IMR-90 (cell line): ENCODE results near the gene CORO1C. TPM values are rescaled to one million over a fixed set of nuclear protein-coding genes. Genes with fewer than 3 reads are reported as not detected.

Experiments used
- ATAC-seq: fragments of 200-7000 bp; cut with Tn5 transposase; 2 replicates; pipeline ENCODE4 v1.9.1; 2020; ENCODE audit warnings: low read depth, mild to moderate bottlenecking, moderate library complexity
- BruUV-seq: library from RNA; stranded (reverse); fragments of 400-500 nt; replicated peaks from 2 replicates; lab custom pipeline; 2021; lab: Mats Ljungman, UMichigan
- CTCF ChIA-PET: fragments of 300-600 bp; formaldehyde crosslinking; extraction: SDS; loops from one replicate; lab custom pipeline; 2021; ENCODE audit warnings: antibody characterized with exemption; lab: Yijun Ruan, JAX
- POLR2A ChIA-PET: fragments of 300-600 bp; sonication (Branson Sonifier 250); formaldehyde crosslinking; loops from one replicate; lab custom pipeline; 2022; ENCODE audit warnings: antibody characterized with exemption; ENCODE audit not compliant: unreplicated experiment; lab: Charles Lee
- DNase-seq: peaks from one replicate; pipeline ENCODE4 v3.0.0; 2013
- H2AFZ ChIP-seq: replicated peaks from 2 replicates; pipeline ENCODE3; 2013; ENCODE audit warnings: low read length, mild to moderate bottlenecking; ENCODE audit not compliant: poor library complexity
- H2AK5ac ChIP-seq: 2 replicates; pipeline ENCODE4 v1.6.1; 2013; ENCODE audit warnings: low read depth, low read length, inconsistent platforms
- H2AK9ac ChIP-seq: replicated peaks from 2 replicates; pipeline ENCODE3; 2013; ENCODE audit warnings: mild to moderate bottlenecking, low read depth, low read length, moderate library complexity; ENCODE audit not compliant: poor library complexity
- H2BK120ac ChIP-seq: 2 replicates; pipeline ENCODE4 v1.6.1; 2013; ENCODE audit warnings: low read depth, low read length, inconsistent platforms
- H2BK15ac ChIP-seq: 3 replicates; pipeline ENCODE4 v1.6.1; 2013; ENCODE audit warnings: low read depth, low read length, inconsistent platforms
- H2BK20ac ChIP-seq: 2 replicates; pipeline ENCODE4 v1.6.1; 2013; ENCODE audit warnings: low read depth, mild to moderate bottlenecking, inconsistent platforms, low read length, moderate library complexity
- H2BK5ac ChIP-seq: 2 replicates; pipeline ENCODE4 v1.6.1; 2013; ENCODE audit warnings: mild to moderate bottlenecking, low read depth, low read length, inconsistent platforms; ENCODE audit not compliant: poor library complexity, severe bottlenecking
- H3K14ac ChIP-seq: replicated peaks from 2 replicates; pipeline ENCODE4 v1.6.1; 2013; ENCODE audit warnings: low read depth, low read length, inconsistent platforms
- H3K18ac ChIP-seq: 2 replicates; pipeline ENCODE4 v1.6.1; 2013; ENCODE audit warnings: low read depth, low read length, control low read depth
- H3K23ac ChIP-seq: 2 replicates; pipeline ENCODE4 v1.6.1; 2013; ENCODE audit warnings: low read depth, low read length, inconsistent platforms
- H3K27ac ChIP-seq: 2 replicates; pipeline ENCODE4 v1.5.1; 2013; ENCODE audit warnings: mild to moderate bottlenecking, control low read depth, low read length; ENCODE audit not compliant: insufficient read depth
- H3K27me3 ChIP-seq: 2 replicates; pipeline ENCODE4 v1.6.1; 2013; ENCODE audit warnings: low read length; ENCODE audit not compliant: control insufficient read depth, insufficient read depth
- H3K36me3 ChIP-seq: 2 replicates; pipeline ENCODE4 v1.6.1; 2013; ENCODE audit warnings: low read length, mixed read lengths; ENCODE audit not compliant: control insufficient read depth, insufficient read depth
- H3K4ac ChIP-seq: 2 replicates; pipeline ENCODE4 v1.6.1; 2013; ENCODE audit warnings: low read depth, low read length, inconsistent platforms
- H3K4me1 ChIP-seq: 2 replicates; pipeline ENCODE4 v1.6.1; 2013; ENCODE audit warnings: low read length, mixed read lengths; ENCODE audit not compliant: control insufficient read depth, insufficient read depth
- H3K4me2 ChIP-seq: 2 replicates; pipeline ENCODE4 v1.6.1; 2013; ENCODE audit warnings: low read depth, mild to moderate bottlenecking, control low read depth, low read length, moderate library complexity
- H3K4me3 ChIP-seq: 2 replicates; pipeline ENCODE4 v1.5.1; 2013; ENCODE audit warnings: low read depth, mild to moderate bottlenecking, control low read depth, low read length, moderate library complexity; ENCODE audit not compliant: insufficient read depth
- H3K56ac ChIP-seq: 2 replicates; pipeline ENCODE4 v1.6.1; 2013; ENCODE audit warnings: low read length, inconsistent platforms; ENCODE audit not compliant: insufficient read depth; ENCODE audit errors: extremely low read depth
- H3K79me1 ChIP-seq, 2 experiments: 2 replicates each; pipeline ENCODE4 v1.6.1; 2013; ENCODE audit warnings: low read length in 2 of 2, inconsistent platforms in 1 of 2, low read depth in 1 of 2
- H3K9ac ChIP-seq: 2 replicates; pipeline ENCODE4 v1.6.1; 2013; ENCODE audit warnings: low read depth, low read length, control low read depth
- H3K9me1 ChIP-seq: 2 replicates; pipeline ENCODE4 v1.6.1; 2013; ENCODE audit warnings: low read length, inconsistent platforms; ENCODE audit not compliant: insufficient read depth
- H3K9me3 ChIP-seq: 2 replicates; pipeline ENCODE4 v1.6.1; 2013; ENCODE audit warnings: low read length; ENCODE audit not compliant: control insufficient read depth, insufficient read depth
- H4K20me1 ChIP-seq: 2 replicates; pipeline ENCODE4 v1.6.1; 2013; ENCODE audit warnings: low read length, inconsistent platforms; ENCODE audit not compliant: insufficient read depth
- H4K5ac ChIP-seq: 2 replicates; pipeline ENCODE4 v1.6.1; 2013; ENCODE audit warnings: mild to moderate bottlenecking, low read depth, low read length, control low read depth
- H4K8ac ChIP-seq, 2 experiments: 2 replicates each; pipeline ENCODE4 v1.6.1; 2013; ENCODE audit warnings: low read depth in 2 of 2, low read length in 2 of 2, control low read depth in 1 of 2, inconsistent platforms in 1 of 2
- H4K91ac ChIP-seq: 2 replicates; pipeline ENCODE4 v1.6.1; 2013; ENCODE audit warnings: low read depth, low read length, inconsistent platforms; ENCODE audit not compliant: insufficient read depth
- CEBPB ChIP-seq: IDR thresholded peaks from 2 replicates; pipeline ENCODE4 v1.6.1; 2012; ENCODE audit warnings: low read depth, low read length, improper control_type of control experiment
- CTCF ChIP-seq: conservative IDR thresholded peaks from 2 replicates; pipeline ENCODE4 v1.5.1; 2012; ENCODE audit warnings: mild to moderate bottlenecking, low read depth, low read length, improper control_type of control experiment
- ELK1 ChIP-seq: fragments of 150-350 bp; IDR thresholded peaks from 2 replicates; pipeline ENCODE4 v1.6.1; 2016; ENCODE audit warnings: low read depth, mild to moderate bottlenecking, low read length, moderate library complexity, borderline replicate concordance
- RAD21 ChIP-seq: IDR thresholded peaks from 2 replicates; pipeline ENCODE4 v1.6.1; 2012; ENCODE audit warnings: low read length, improper control_type of control experiment
- RCOR1 ChIP-seq: IDR thresholded peaks from 2 replicates; pipeline ENCODE4 v1.6.1; 2012; ENCODE audit warnings: mild to moderate bottlenecking, low read length, improper control_type of control experiment; ENCODE audit not compliant: insufficient replicate concordance
- RFX5 ChIP-seq: IDR thresholded peaks from 2 replicates; pipeline ENCODE4 v1.8.0; 2012; ENCODE audit warnings: low read depth, mild to moderate bottlenecking, low read length, moderate library complexity
- WGBS, 2 experiments: methylation state at CpG; one replicate each; pipeline versions ENCODE4 v1.1.5 to v1.1.7; 2013; ENCODE audit warnings: missing lambda C conversion rate in 2 of 2; ENCODE audit not compliant: insufficient read length in 1 of 2; ENCODE audit errors: extremely low coverage in 2 of 2; 5-methylcytosine and 5-hydroxymethylcytosine counted together
- dilution Hi-C: fragments of 300-500 bp; cut with HindIII; formaldehyde crosslinking; loops from one replicate; pipeline ENCODE4 v1.14.3; 2018; ENCODE audit warnings: low sequenced_read_pairs; ENCODE audit not compliant: unreplicated experiment
- in situ Hi-C: fragments of 300-500 bp; cut with MboI; formaldehyde crosslinking; loops from 3 replicates; pipeline ENCODE4 v1.14.3; 2019; ENCODE audit warnings: low sequenced_read_pairs, inconsistent platforms, mixed read lengths
- intact Hi-C: fragments of 100-400 bp; cut with micrococcal nuclease; formaldehyde crosslinking; loops from 2 replicates; pipeline ENCODE4 v1.10.0; 2022
- polyA plus RNA-seq, 3 experiments: library from polyadenylated mRNA; depleted of rRNA; stranded (reverse); fragments of >200 nt; gene quantifications; 2 replicates each; pipeline ENCODE4 v1.2.3, GENCODE V29; 2012; ENCODE audit warnings: low replicate concordance in 1 of 3
- total RNA-seq: library from RNA; depleted of rRNA; stranded (reverse); fragments of >200 nt; gene quantifications from 2 replicates; pipeline ENCODE4 v1.2.3, GENCODE V29; 2012

The CORO1C gene
- total and polyA plus RNA-seq, 2 of the 4 experiments (the other 2 are of a cell fraction): 675 to 1,100 TPM

GRCh38 chr12:108713471-108713870, 17.8 kb downstream of the CORO1C start:
- no peak overlapping the region for H2AK9ac ChIP-seq
- H3K27me3 ChIP-seq: no peaks in the 10 kb centered on the region
- H3K56ac ChIP-seq: no peak overlapping the region
- H3K4ac ChIP-seq: peak overlapping the region; percentile 57; the same call in 1 of the 2 replicates
- H2BK20ac ChIP-seq: no peak overlapping the region
- intact Hi-C loops (no loop called here), dilution Hi-C loops (no loop called here), in situ Hi-C loops (no loop called here)
- peaks cover 0 to 15% of the 10 kb centered on the region in 2 experiments; a peak in 1 of 4 replicates for H3K79me1 ChIP-seq
- H3K14ac ChIP-seq: 0 out of 2 replicates have a peak overlapping the region, but pooled peaks have one; percentile 2
- peaks cover 97% of the 10 kb centered on the region for H4K20me1 ChIP-seq
- ChIA-PET CTCF (no interaction called here), POLR2A (interaction anchor here (1.3 kb wide), 1 partner anchor 10 kb away, joined by 3 read pairs; no protein-coding TSS in a partner anchor)
- DNase-seq (no peak), ATAC-seq (no peak)
- H3K9ac ChIP-seq: peak overlapping the region; percentile 36
- no peak overlapping the region for H4K91ac ChIP-seq
- 33% methylated on average over 1 of the region's 6 CpGs; no CpG with 5 or more reads in 1 of the 2 experiments for WGBS, 2 experiments
- H3K9me1 ChIP-seq: peaks cover 14% of the 10 kb centered on the region
- peak overlapping the region; percentile 78; the same call in 1 of the 2 replicates for H3K27ac ChIP-seq
- no peak overlapping the region for H3K4me3 ChIP-seq
- TF ChIP-seq CEBPB (no peak), ELK1 (no peak), RAD21 (no peak), CTCF (no peak), RCOR1 (no peak), RFX5 (no peak)
- peak overlapping the region; percentile 44 for H3K23ac ChIP-seq
- peak overlapping the region; percentile 3 for H4K5ac ChIP-seq
- H3K4me1 ChIP-seq: peaks cover 22% of the 10 kb centered on the region
- no peak overlapping the region for H2AFZ ChIP-seq
- H2BK15ac ChIP-seq: no peak overlapping the region
- peaks cover 13% of the 10 kb centered on the region for H3K36me3 ChIP-seq
- peak overlapping the region; percentile 90 for H3K4me2 ChIP-seq
- BruUV-seq: no TSS peak
- no peak overlapping the region for H2AK5ac ChIP-seq
- no peak overlapping the region for H2BK120ac ChIP-seq
- peak overlapping the region; percentile 9 for H3K18ac ChIP-seq
- H2BK5ac ChIP-seq: peak overlapping the region; percentile 3
- H4K8ac ChIP-seq: peak overlapping the region in 1 of 2 experiments; percentile 3; a peak in 1 of 4 replicates
- H3K9me3 ChIP-seq: no peaks in the 10 kb centered on the region
